WTC11 (cell line): ENCODE data around the gene SLC25A20. TPM values are rescaled to one million over a fixed set of nuclear protein-coding genes. Genes with fewer than 3 reads are reported as not detected.

ENCODE experiments used
- ATAC-seq: fragments of 200-7000 bp; cut with Tn5 transposase; 2 replicates; pipeline ENCODE4 v1.10.0; 2021; ENCODE audit warnings: mild to moderate bottlenecking, moderate library complexity
- CTCF ChIA-PET: fragments of 300-600 bp; sonication (Branson Sonifier 250); formaldehyde crosslinking; loops from one replicate; lab custom pipeline; 2021; ENCODE audit warnings: antibody characterized with exemption; lab: Charles Lee
- POLR2A ChIA-PET: fragments of 350-600 bp; sonication (Branson Sonifier 250); formaldehyde crosslinking; loops from one replicate; lab custom pipeline; 2021; ENCODE audit warnings: antibody characterized with exemption; lab: Charles Lee
- DNase-seq: peaks from one replicate; pipeline ENCODE4 v3.0.0; 2021; ENCODE audit warnings: low spot score
- H3K27ac Mint-ChIP-seq: 2 replicates; pipeline ENCODE4 v1.8.0; 2021; ENCODE audit warnings: mixed read lengths
- H3K27me3 Mint-ChIP-seq: 2 replicates; pipeline ENCODE4 v1.8.0; 2021; ENCODE audit warnings: low read depth, mild to moderate bottlenecking, moderate library complexity, mixed read lengths
- H3K36me3 Mint-ChIP-seq: 2 replicates; pipeline ENCODE4 v1.8.0; 2021; ENCODE audit warnings: mixed read lengths
- H3K4me1 Mint-ChIP-seq: 2 replicates; pipeline ENCODE4 v1.8.0; 2022; ENCODE audit warnings: mixed read lengths
- H3K4me3 Mint-ChIP-seq: 2 replicates; pipeline ENCODE4 v1.8.0; 2021; ENCODE audit warnings: mild to moderate bottlenecking, moderate library complexity, mixed read lengths
- H3K9me3 Mint-ChIP-seq: 2 replicates; pipeline ENCODE4 v1.8.0; 2021; ENCODE audit warnings: mixed read lengths
- CDX4 ChIP-seq: fragments of 250-450 bp; sonication (Bioruptor Pico); IDR thresholded peaks from 2 replicates; pipeline ENCODE4 v1.9.0; 2021; ENCODE audit warnings: moderate library complexity, mild to moderate bottlenecking, inconsistent platforms, borderline replicate concordance
- E2F1 ChIP-seq: sonication (generic); formaldehyde crosslinking; IDR thresholded peaks from 2 replicates; pipeline ENCODE4 v1.8.0; 2022; ENCODE audit warnings: mild to moderate bottlenecking, missing genetic modification reagents
- E2F4 ChIP-seq: sonication (generic); formaldehyde crosslinking; IDR thresholded peaks from 2 replicates; pipeline ENCODE4 v1.8.1; 2022; ENCODE audit warnings: low read depth, mild to moderate bottlenecking, moderate library complexity, missing genetic modification reagents, borderline replicate concordance
- ELF4 ChIP-seq: sonication (generic); formaldehyde crosslinking; IDR thresholded peaks from 2 replicates; pipeline ENCODE4 v1.8.1; 2022; ENCODE audit warnings: low read depth, mild to moderate bottlenecking, moderate library complexity, missing genetic modification reagents
- ERG ChIP-seq: fragments of 250-450 bp; sonication (Bioruptor Pico); IDR thresholded peaks from 2 replicates; pipeline ENCODE4 v1.8.0; 2021; ENCODE audit warnings: mild to moderate bottlenecking
- FOXP1 ChIP-seq: sonication (generic); formaldehyde crosslinking; IDR thresholded peaks from 2 replicates; pipeline ENCODE4 v1.8.0; 2022; ENCODE audit warnings: missing genetic modification reagents, mild to moderate bottlenecking, moderate library complexity, borderline replicate concordance
- JAZF1 ChIP-seq: fragments of 250-450 bp; sonication (Bioruptor Pico); IDR thresholded peaks from 2 replicates; pipeline ENCODE4 v1.9.0; 2021; ENCODE audit warnings: moderate library complexity, mild to moderate bottlenecking, inconsistent platforms
- MLX ChIP-seq: sonication (generic); formaldehyde crosslinking; IDR thresholded peaks from 2 replicates; pipeline ENCODE4 v1.8.1; 2023; ENCODE audit warnings: mild to moderate bottlenecking, missing genetic modification reagents, moderate library complexity
- MXD4 ChIP-seq: fragments of 250-450 bp; sonication (Bioruptor Pico); IDR thresholded peaks from 2 replicates; pipeline ENCODE4 v1.8.0; 2021; ENCODE audit warnings: mild to moderate bottlenecking, moderate library complexity, borderline replicate concordance
- MYBL2 ChIP-seq: sonication (generic); formaldehyde crosslinking; IDR thresholded peaks from 2 replicates; pipeline ENCODE4 v1.8.1; 2023; ENCODE audit warnings: mild to moderate bottlenecking, moderate library complexity, missing genetic modification reagents
- NFE2L1 ChIP-seq: sonication (generic); formaldehyde crosslinking; IDR thresholded peaks from 2 replicates; pipeline ENCODE4 v1.8.1; 2023; ENCODE audit warnings: missing genetic modification reagents
- PRDM15 ChIP-seq: sonication (generic); formaldehyde crosslinking; IDR thresholded peaks from 2 replicates; pipeline ENCODE4 v1.8.0; 2022; ENCODE audit warnings: missing genetic modification reagents
- PRRX2 ChIP-seq: fragments of 250-450 bp; sonication (Bioruptor Pico); IDR thresholded peaks from 2 replicates; pipeline ENCODE4 v1.8.0; 2021; ENCODE audit warnings: mild to moderate bottlenecking
- RELA ChIP-seq: sonication (generic); formaldehyde crosslinking; IDR thresholded peaks from 2 replicates; pipeline ENCODE4 v1.8.1; 2022; ENCODE audit warnings: missing genetic modification reagents, mild to moderate bottlenecking, borderline replicate concordance
- SMAD3 ChIP-seq: sonication (generic); formaldehyde crosslinking; IDR thresholded peaks from 2 replicates; pipeline ENCODE4 v1.8.0; 2022; ENCODE audit warnings: missing genetic modification reagents, mild to moderate bottlenecking, borderline replicate concordance
- SOX15 ChIP-seq: fragments of 250-450 bp; sonication (Bioruptor Pico); IDR thresholded peaks from 2 replicates; pipeline ENCODE4 v1.9.0; 2021; ENCODE audit warnings: mild to moderate bottlenecking
- TCF7 ChIP-seq: sonication (generic); formaldehyde crosslinking; IDR thresholded peaks from 2 replicates; pipeline ENCODE4 v1.8.0; 2022; ENCODE audit warnings: mild to moderate bottlenecking, low read depth, missing genetic modification reagents, moderate library complexity
- TEAD1 ChIP-seq: sonication (generic); formaldehyde crosslinking; IDR thresholded peaks from 2 replicates; pipeline ENCODE4 v1.8.0; 2022; ENCODE audit warnings: mild to moderate bottlenecking, missing genetic modification reagents
- USF1 ChIP-seq: sonication (generic); formaldehyde crosslinking; IDR thresholded peaks from 2 replicates; pipeline ENCODE4 v1.8.0; 2022; ENCODE audit warnings: mild to moderate bottlenecking, missing genetic modification reagents
- ZBTB43 ChIP-seq: sonication (generic); formaldehyde crosslinking; IDR thresholded peaks from 2 replicates; pipeline ENCODE4 v1.8.1; 2023; ENCODE audit warnings: mild to moderate bottlenecking, missing genetic modification reagents
- ZNF121 ChIP-seq: sonication (generic); formaldehyde crosslinking; IDR thresholded peaks from 2 replicates; pipeline ENCODE4 v1.8.0; 2023; ENCODE audit warnings: missing genetic modification reagents
- ZNF219 ChIP-seq: sonication (generic); formaldehyde crosslinking; IDR thresholded peaks from 2 replicates; pipeline ENCODE4 v1.8.0; 2023; ENCODE audit warnings: missing genetic modification reagents, mild to moderate bottlenecking, borderline replicate concordance
- ZNF423 ChIP-seq: fragments of 250-450 bp; sonication (Bioruptor Pico); IDR thresholded peaks from 2 replicates; pipeline ENCODE4 v2.1.2; 2022; ENCODE audit warnings: mild to moderate bottlenecking, moderate library complexity
- total RNA-seq: library from RNA; stranded (reverse); gene quantifications from 3 replicates; pipeline ENCODE4 v1.2.3, GENCODE V29; 2021

SLC25A20 gene
- total RNA-seq, 1 experiment from 2014 or later = 4.9 TPM

- TF ChIP-seq FOXP1 (peak; percentile 23; the same call in 1 of the 2 replicates), TCF7 (CRISPR knock-in tag) (no peak), SOX15 (CRISPR knock-in tag) (no peak)
These were observed 51.6 kb downstream of the SLC25A20 start (continued) for GRCh38 chr3:48847053-48847503.

- no peak for ATAC-seq
- Mint-ChIP-seq H3K9me3 (no peaks in the 10 kb centered on the region), H3K36me3 (no peaks in the 10 kb centered on the region), H3K4me1 (peaks cover 18% of the 10 kb centered on the region)
- CTCF ChIA-PET = interaction anchor here (2.0 kb wide), 1 partner anchor 105 kb away, joined by 5 read pairs; no protein-coding TSS in a partner anchor
- no peak for TF ChIP-seq USF1 (CRISPR knock-in tag)
- TF ChIP-seq ZNF219 (CRISPR knock-in tag) = no peak
- TF ChIP-seq ZNF121 (CRISPR knock-in tag) = no peak
- no peak for TF ChIP-seq E2F4 (CRISPR knock-in tag)
- TF ChIP-seq MLX (CRISPR knock-in tag) = no peak
- TF ChIP-seq TEAD1 = no peak
- no peak for TF ChIP-seq PRDM15
- TF ChIP-seq JAZF1 (CRISPR knock-in tag) = no peak
- TF ChIP-seq MXD4 = no peak
- TF ChIP-seq, all 79 proteins: peak for 0
- peak overlapping the region; percentile 16 for H3K4me3 Mint-ChIP-seq
- DNase-seq = no peak
- H3K27me3 Mint-ChIP-seq = peaks cover 17% of the 10 kb centered on the region
- POLR2A ChIA-PET = no interaction called here
- no peak overlapping the region for H3K27ac Mint-ChIP-seq
These were observed 53.5 kb downstream of the SLC25A20 start for GRCh38 chr3:48845170-48845569.

- Mint-ChIP-seq H3K4me3 (no peak overlapping the region), H3K36me3 (0 out of 2 replicates have a peak, but pooled peaks cover 3% of the 10 kb centered on the region), H3K9me3 (no peaks in the 10 kb centered on the region), H3K27me3 (no peaks in the 10 kb centered on the region), H3K4me1 (peaks cover 5% of the 10 kb centered on the region; the same call in 1 of the 2 replicates), H3K27ac (no peak overlapping the region)
- POLR2A ChIA-PET = no interaction called here
- no peak for TF ChIP-seq ELF4 (CRISPR knock-in tag)
- no peak for TF ChIP-seq E2F1 (CRISPR knock-in tag)
- TF ChIP-seq CDX4 = no peak
- TF ChIP-seq SMAD3 (CRISPR knock-in tag) = no peak
- TF ChIP-seq MYBL2 = no peak
- TF ChIP-seq ERG (CRISPR knock-in tag) = no peak
- no peak for TF ChIP-seq ZNF423
- TF ChIP-seq PRRX2 = no peak
- TF ChIP-seq ZBTB43 (CRISPR knock-in tag) = no peak
- TF ChIP-seq RELA (CRISPR knock-in tag) = no peak
- TF ChIP-seq NFE2L1 (CRISPR knock-in tag) = no peak
- TF ChIP-seq ZNF219 (CRISPR knock-in tag) = no peak
- ATAC-seq = no peak
- no peak for DNase-seq
- CTCF ChIA-PET = no interaction called here
These were observed 61.5 kb downstream of the SLC25A20 start for GRCh38 chr3:48837163-48837562.
